ENCODE measurements around the gene PCDHGA1.

DNA sequence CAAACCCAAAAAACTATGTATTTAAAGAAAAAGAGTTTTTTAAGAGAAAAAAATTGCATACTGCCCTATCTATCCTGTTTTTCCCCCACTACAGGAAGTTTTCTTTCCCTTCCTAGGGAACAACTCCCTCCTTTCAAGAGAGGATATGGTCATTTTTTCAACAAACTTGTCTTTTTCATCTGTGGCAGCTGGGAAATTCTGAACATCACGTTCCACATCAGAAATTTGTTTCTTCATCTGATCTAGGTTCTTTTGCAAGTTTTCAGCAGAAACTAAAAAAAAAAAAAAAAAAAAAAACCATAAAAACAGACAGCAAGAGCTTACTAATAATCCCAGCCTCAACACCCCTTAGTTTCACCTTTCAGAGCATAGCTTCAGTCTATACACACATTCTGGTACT is 197.1 kb downstream of the PCDHGA1 start:
- no peak for TF ChIP-seq POLR2A (conservative IDR thresholded peaks at IDR 0.05)
- no peak for TF ChIP-seq EZH2 (IDR thresholded peaks at IDR 0.05; ENCODE audit: borderline replicate concordance, low read depth, low read length)
- no peak for TF ChIP-seq USF1 (CRISPR knock-in tag; IDR thresholded peaks at IDR 0.05)

All from K562 (cell line).